ENCODE measurements around the gene RAB15. TPM values are rescaled to one million over a fixed set of nuclear protein-coding genes. Genes with fewer than 3 reads are reported as not detected.

The RAB15 gene
- total RNA-seq, 1 donor = 4.0 TPM

DNA sequence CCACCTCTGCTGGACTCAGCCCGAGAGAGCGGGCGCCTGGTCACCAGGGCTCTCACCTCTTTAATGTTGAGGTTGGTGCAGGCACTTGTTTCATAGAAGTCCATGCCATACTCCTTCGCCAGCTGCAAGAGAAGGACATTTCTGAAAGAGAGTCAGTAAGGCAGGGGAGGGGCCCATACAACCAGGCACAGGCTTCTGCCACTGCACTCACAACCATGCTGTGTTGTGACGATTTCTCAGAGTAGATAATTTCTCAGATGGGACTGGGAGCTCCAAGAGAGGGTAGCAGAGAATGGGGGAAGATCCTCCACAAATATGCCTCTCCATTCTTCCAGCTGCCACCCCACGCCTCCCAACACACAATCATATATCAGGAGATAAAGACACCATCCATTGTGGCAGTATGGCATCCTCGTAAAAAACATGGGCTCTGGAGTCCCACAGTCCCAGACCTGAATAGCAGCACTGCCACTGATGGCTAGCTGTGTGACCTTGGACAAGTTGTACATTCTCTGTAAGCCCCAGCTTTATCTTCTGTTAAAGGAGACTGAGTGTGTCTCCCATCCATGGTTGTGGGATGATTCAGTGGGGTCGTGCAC lies 23.4 kb downstream of the RAB15 start:
- H3K79me2 ChIP-seq (ENCODE audit: insufficient read depth, low read length) = no peaks in the 10 kb centered on the region
- H3K27me3 ChIP-seq (ENCODE audit: insufficient read depth, low read length) = no peaks in the 10 kb centered on the region
- peaks cover 2% of the 10 kb centered on the region for H3K36me3 ChIP-seq (ENCODE audit: insufficient read depth, low read length)
- no peaks in the 10 kb centered on the region for H3K4me1 ChIP-seq (ENCODE audit: insufficient read depth, low read length)
- H4K20me1 ChIP-seq (ENCODE audit: insufficient read depth, low read length) = peaks cover 3% of the 10 kb centered on the region
- H3K27ac ChIP-seq (ENCODE audit: low read depth, low read length) = no peak overlapping the region
- H2AFZ ChIP-seq (ENCODE audit: low read length) = no peak overlapping the region
- H3K4me3 ChIP-seq (ENCODE audit: insufficient read depth, low read length) = no peak overlapping the region
- H3K9me3 ChIP-seq (ENCODE audit: low read depth, low read length) = no peaks in the 10 kb centered on the region
- no peak overlapping the region for H3K4me2 ChIP-seq (ENCODE audit: insufficient read depth, low read length)
- no peak for DNase-seq (ENCODE audit: insufficient read length, low spot score, missing footprints)
- TF ChIP-seq CTCF (IDR thresholded peaks at IDR 0.05; ENCODE audit: extremely low read depth, low read depth, low read length) = no peak

- Histone ChIP-seq H3K79me2 (ENCODE audit: insufficient read depth, low read length) (no peaks in the 10 kb centered on the region), H3K27ac (ENCODE audit: low read depth, low read length) (no peak overlapping the region), H3K27me3 (ENCODE audit: insufficient read depth, low read length) (no peaks in the 10 kb centered on the region), H3K4me2 (ENCODE audit: insufficient read depth, low read length) (no peak overlapping the region), H3K4me3 (ENCODE audit: insufficient read depth, low read length) (no peak overlapping the region), H2AFZ (ENCODE audit: low read length) (no peak overlapping the region), H3K4me1 (ENCODE audit: insufficient read depth, low read length) (no peaks in the 10 kb centered on the region), H3K36me3 (ENCODE audit: insufficient read depth, low read length) (peaks cover 4% of the 10 kb centered on the region), H4K20me1 (ENCODE audit: insufficient read depth, low read length) (peaks cover 3% of the 10 kb centered on the region), H3K9me3 (ENCODE audit: low read depth, low read length) (no peaks in the 10 kb centered on the region)
- no peak for TF ChIP-seq CTCF (IDR thresholded peaks at IDR 0.05; ENCODE audit: extremely low read depth, low read depth, low read length)
- no peak for DNase-seq (ENCODE audit: insufficient read length, low spot score, missing footprints)
Observed at GRCh38 chr14:64947710-64948611, 24.2 kb downstream of the RAB15 start.

DNA sequence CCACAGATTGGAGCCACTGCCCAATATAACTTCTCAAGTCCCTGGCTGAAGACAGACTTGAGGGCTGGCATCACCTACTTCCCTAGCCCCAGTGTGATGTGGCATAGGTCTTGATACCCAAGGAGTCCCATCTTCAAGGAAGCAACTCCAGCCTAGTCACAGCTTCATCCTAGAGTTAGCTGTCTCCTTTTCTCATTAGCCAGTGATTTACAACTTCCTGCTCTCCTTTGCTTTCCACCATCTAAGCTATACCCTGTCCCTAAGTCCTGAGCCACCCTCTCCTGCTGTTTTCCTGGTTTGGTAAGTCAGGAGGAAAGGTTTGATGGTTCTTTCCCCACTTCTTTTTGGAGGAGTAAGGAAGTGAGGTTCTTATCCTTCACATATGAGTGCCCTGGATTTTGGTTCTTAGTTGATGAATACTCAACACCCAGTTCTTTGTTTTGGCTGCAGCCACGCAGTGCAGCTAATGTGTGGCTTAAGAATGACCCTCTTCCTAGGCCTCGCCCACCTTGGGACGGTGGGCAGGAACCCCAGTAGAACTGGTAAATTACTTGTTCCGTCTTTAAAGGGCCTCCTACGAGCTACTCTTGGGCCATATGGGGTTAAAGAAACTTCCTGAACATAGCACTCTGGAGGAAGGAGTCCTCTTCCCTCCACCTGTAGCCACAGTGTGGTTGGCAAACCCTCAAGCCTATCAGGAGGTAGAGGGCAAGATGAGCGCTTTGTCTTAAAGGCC lies 25.7 kb downstream of the RAB15 start:
- TF ChIP-seq CTCF (IDR thresholded peaks at IDR 0.05; ENCODE audit: extremely low read depth, low read depth, low read length) = no peak
- no peaks in the 10 kb centered on the region for H3K9me3 ChIP-seq (ENCODE audit: low read depth, low read length)
- no peaks in the 10 kb centered on the region for H4K20me1 ChIP-seq (ENCODE audit: insufficient read depth, low read length)
- H3K79me2 ChIP-seq (ENCODE audit: insufficient read depth, low read length) = no peaks in the 10 kb centered on the region
- no peak overlapping the region for H2AFZ ChIP-seq (ENCODE audit: low read length)
- H3K4me2 ChIP-seq (ENCODE audit: insufficient read depth, low read length) = no peak overlapping the region
- H3K36me3 ChIP-seq (ENCODE audit: insufficient read depth, low read length) = peaks cover 4% of the 10 kb centered on the region
- H3K4me3 ChIP-seq (ENCODE audit: insufficient read depth, low read length) = no peak overlapping the region
- DNase-seq (ENCODE audit: insufficient read length, low spot score, missing footprints) = no peak
- no peak overlapping the region for H3K27ac ChIP-seq (ENCODE audit: low read depth, low read length)
- H3K27me3 ChIP-seq (ENCODE audit: insufficient read depth, low read length) = no peaks in the 10 kb centered on the region
- no peaks in the 10 kb centered on the region for H3K4me1 ChIP-seq (ENCODE audit: insufficient read depth, low read length)
